ENCODE measurements around the gene BCAT1.
"Not testable (repeated sequence)": the region's sequence is repeated elsewhere in the genome, so short reads cannot be mapped to it uniquely, and the experiment has no call there.

The BCAT1 gene

GRCh38 chr12:24853094-24853493 is 95.8 kb downstream of the BCAT1 start:
- no peak for DNase-seq (ENCODE audit: low read depth)

- no peak for DNase-seq (ENCODE audit: low read depth)
Observed at GRCh38 chr12:24852420-24852819, 96.5 kb downstream of the BCAT1 start.

GRCh38 chr12:24851883-24852282 is 97.0 kb downstream of the BCAT1 start:
- DNase-seq (ENCODE audit: low read depth) = not testable (repeated sequence)

GRCh38 chr12:24851341-24851740 is 97.6 kb downstream of the BCAT1 start:
- DNase-seq (ENCODE audit: low read depth) = no peak

GRCh38 chr12:24850496-24850895 is 98.4 kb downstream of the BCAT1 start:
- no peak for DNase-seq (ENCODE audit: low read depth)

GRCh38 chr12:24848941-24849477 is 99.9 kb downstream of the BCAT1 start:
- no peak for DNase-seq (ENCODE audit: low read depth)

- DNase-seq (ENCODE audit: low read depth) = no peak
Observed at GRCh38 chr12:24846689-24847088, 102.2 kb downstream of the BCAT1 start.

- no peak for DNase-seq (ENCODE audit: low read depth)
Observed at GRCh38 chr12:24845615-24846014, 103.3 kb downstream of the BCAT1 start.

- DNase-seq (ENCODE audit: low read depth) = no peak
Observed at GRCh38 chr12:24840046-24840800, 108.7 kb downstream of the BCAT1 start.

- DNase-seq (ENCODE audit: low read depth) = no peak
Observed at GRCh38 chr12:24839268-24839791, 109.6 kb downstream of the BCAT1 start.

GRCh38 chr12:24838531-24838950 is 110.4 kb downstream of the BCAT1 start:
- DNase-seq (ENCODE audit: low read depth) = no peak

- DNase-seq (ENCODE audit: low read depth) = no peak
Observed at GRCh38 chr12:24835377-24835776, 113.5 kb downstream of the BCAT1 start.

- DNase-seq (ENCODE audit: low read depth) = no peak
Observed at GRCh38 chr12:24833513-24833912, 115.4 kb downstream of the BCAT1 start.

GRCh38 chr12:24823808-24824515 is 124.9 kb downstream of the BCAT1 start:
- DNase-seq (ENCODE audit: low read depth) = no peak

GRCh38 chr12:24822121-24822899 is 126.6 kb downstream of the BCAT1 start:
- no peak for DNase-seq (ENCODE audit: low read depth)

GRCh38 chr12:24821691-24822090 is 127.2 kb downstream of the BCAT1 start:
- DNase-seq (ENCODE audit: low read depth) = no peak

GRCh38 chr12:24820872-24821271 is 128.0 kb downstream of the BCAT1 start:
- DNase-seq (ENCODE audit: low read depth) = no peak

GRCh38 chr12:24818351-24818750 is 130.6 kb downstream of the BCAT1 start:
- DNase-seq (ENCODE audit: low read depth) = no peak

- no peak for DNase-seq (ENCODE audit: low read depth)
Observed at GRCh38 chr12:24815114-24815423, 133.8 kb downstream of the BCAT1 start.

- DNase-seq (ENCODE audit: low read depth) = no peak
Observed at GRCh38 chr12:24814379-24815113, 134.4 kb downstream of the BCAT1 start.

GRCh38 chr12:24810378-24810777 is 138.5 kb downstream of the BCAT1 start:
- no peak for DNase-seq (ENCODE audit: low read depth)

GRCh38 chr12:24809306-24809705 is 139.6 kb downstream of the BCAT1 start:
- DNase-seq (ENCODE audit: low read depth) = not testable (repeated sequence)
